HEK293 (cell line): Measurements from ENCODE around the gene RSKR.

Experiments used
- CTCF ChIA-PET: fragments of 350-600 bp; formaldehyde crosslinking; extraction: SDS; loops from one replicate; lab custom pipeline; 2021; ENCODE audit warnings: antibody characterized with exemption; lab: Yijun Ruan, JAX
- POLR2A ChIA-PET: fragments of 300-600 bp; formaldehyde crosslinking; extraction: SDS; loops from one replicate; lab custom pipeline; 2020; ENCODE audit warnings: antibody characterized with exemption, inconsistent platforms; lab: Yijun Ruan, JAX
- H3K27ac ChIP-seq: fragments of 200-500 bp; sonication (Bioruptor generic); 2 replicates; pipeline ENCODE4 v1.5.1; 2014; ENCODE audit warnings: low read depth, low read length, control low read depth, inconsistent platforms; ENCODE audit errors: extremely low read depth
- H3K36me3 ChIP-seq, 2 experiments: fragments of 200-500 bp in 1 of 2; sonication (Bioruptor generic) in 1 of 2; 1 replicate in 1 of 2; 2 replicates in 1 of 2; pipeline ENCODE4 v1.5.1; 2014 to 2017; ENCODE audit warnings: inconsistent platforms in 2 of 2, low read length in 2 of 2; ENCODE audit not compliant: control insufficient read depth in 2 of 2, insufficient read depth in 1 of 2
- H3K4me1 ChIP-seq: fragments of 200-500 bp; sonication (Bioruptor generic); 2 replicates; pipeline ENCODE4 v1.5.1; 2014; ENCODE audit warnings: mild to moderate bottlenecking, low read length, inconsistent platforms; ENCODE audit not compliant: control insufficient read depth, insufficient read depth
- H3K4me3 ChIP-seq: 2 replicates; pipeline ENCODE4 v1.5.1; 2011; ENCODE audit warnings: low read depth, mild to moderate bottlenecking, control low read depth, low read length, moderate library complexity
- H3K9me3 ChIP-seq: fragments of 200-500 bp; sonication (Bioruptor generic); 2 replicates; pipeline ENCODE4 v1.5.1; 2014; ENCODE audit warnings: low read depth, low read length, inconsistent platforms; ENCODE audit not compliant: control insufficient read depth, insufficient read depth
- BCL11B ChIP-seq: fragments of 450-650 bp; formaldehyde crosslinking; IDR thresholded peaks from 2 replicates; pipeline ENCODE4 v1.5.1; 2016; ENCODE audit warnings: low read depth, missing biosample characterization, missing genetic modification characterization
- GLIS2 ChIP-seq: fragments of 450-650 bp; formaldehyde crosslinking; IDR thresholded peaks from 2 replicates; pipeline ENCODE4 v1.5.1; 2016; ENCODE audit warnings: missing biosample characterization, missing genetic modification characterization
- PRDM4 ChIP-seq: fragments of 450-650 bp; formaldehyde crosslinking; IDR thresholded peaks from 2 replicates; pipeline ENCODE4 v1.5.1; 2017; ENCODE audit warnings: missing biosample characterization, missing genetic modification characterization
- SCRT2 ChIP-seq: fragments of 450-650 bp; formaldehyde crosslinking; IDR thresholded peaks from 2 replicates; pipeline ENCODE4 v1.5.1; 2016; ENCODE audit warnings: missing biosample characterization, missing genetic modification characterization
- SP2 ChIP-seq: fragments of 450-650 bp; formaldehyde crosslinking; IDR thresholded peaks from 2 replicates; pipeline ENCODE4 v1.5.1; 2016; ENCODE audit warnings: missing biosample characterization, missing genetic modification characterization
- SP7 ChIP-seq: fragments of 450-650 bp; formaldehyde crosslinking; IDR thresholded peaks from 2 replicates; pipeline ENCODE4 v1.5.1; 2016; ENCODE audit warnings: missing biosample characterization, missing genetic modification characterization
- WT1 ChIP-seq: fragments of 450-650 bp; formaldehyde crosslinking; IDR thresholded peaks from 2 replicates; pipeline ENCODE4 v1.5.1; 2016; ENCODE audit warnings: missing biosample characterization, missing genetic modification characterization
- ZBTB20 ChIP-seq: fragments of 450-650 bp; formaldehyde crosslinking; IDR thresholded peaks from 2 replicates; pipeline ENCODE4 v1.5.1; 2016; ENCODE audit warnings: missing biosample characterization, missing genetic modification characterization
- ZBTB48 ChIP-seq: fragments of 450-650 bp; formaldehyde crosslinking; IDR thresholded peaks from 2 replicates; pipeline ENCODE4 v1.5.1; 2016; ENCODE audit warnings: missing biosample characterization, missing genetic modification characterization
- ZEB2 ChIP-seq: fragments of 450-650 bp; formaldehyde crosslinking; IDR thresholded peaks from 2 replicates; pipeline ENCODE4 v1.5.1; 2016; ENCODE audit warnings: missing biosample characterization, missing genetic modification characterization
- ZNF138 ChIP-seq: fragments of 450-650 bp; formaldehyde crosslinking; IDR thresholded peaks from 2 replicates; pipeline ENCODE4 v1.5.1; 2016; ENCODE audit warnings: missing biosample characterization, missing genetic modification characterization, borderline replicate concordance
- ZNF155 ChIP-seq: fragments of 450-650 bp; formaldehyde crosslinking; IDR thresholded peaks from 2 replicates; pipeline ENCODE4 v1.5.1; 2016; ENCODE audit warnings: missing biosample characterization, missing genetic modification characterization
- ZNF24 ChIP-seq: fragments of 450-650 bp; formaldehyde crosslinking; IDR thresholded peaks from 2 replicates; pipeline ENCODE4 v1.5.1; 2016; ENCODE audit warnings: missing biosample characterization, missing genetic modification characterization
- ZNF266 ChIP-seq: fragments of 450-650 bp; formaldehyde crosslinking; IDR thresholded peaks from 2 replicates; pipeline ENCODE4 v1.5.1; 2016; ENCODE audit warnings: missing biosample characterization, missing genetic modification characterization, low read depth
- ZNF274 ChIP-seq, 2 experiments: fragments of 200-500 bp in 1 of 2; fragments of 450-650 bp in 1 of 2; sonication (Bioruptor generic) in 1 of 2; formaldehyde crosslinking in 1 of 2; IDR thresholded peaks; 2 replicates each; pipeline versions ENCODE4 v1.5.1 to v1.6.1; 2014 to 2016; ENCODE audit warnings: borderline replicate concordance in 1 of 2, inconsistent platforms in 1 of 2, low read length in 1 of 2, missing biosample characterization in 1 of 2, missing genetic modification characterization in 1 of 2
- ZNF510 ChIP-seq: fragments of 450-650 bp; formaldehyde crosslinking; IDR thresholded peaks from 2 replicates; pipeline ENCODE4 v1.5.1; 2018; ENCODE audit warnings: mild to moderate bottlenecking, missing genetic modification characterization, missing biosample characterization; ENCODE audit not compliant: insufficient replicate concordance
- ZNF555 ChIP-seq: fragments of 450-650 bp; formaldehyde crosslinking; conservative IDR thresholded peaks from 2 replicates; pipeline ENCODE4 v1.5.1; 2017; ENCODE audit warnings: missing biosample characterization, mild to moderate bottlenecking, missing genetic modification characterization, inconsistent platforms
- ZNF561 ChIP-seq: fragments of 450-650 bp; IDR thresholded peaks from 2 replicates; pipeline ENCODE4 v1.5.1; 2018; ENCODE audit warnings: missing biosample characterization, missing genetic modification characterization, borderline replicate concordance
- ZNF580 ChIP-seq: fragments of 450-650 bp; formaldehyde crosslinking; IDR thresholded peaks from 2 replicates; pipeline ENCODE4 v1.5.1; 2016; ENCODE audit warnings: missing biosample characterization, missing genetic modification characterization
- ZNF600 ChIP-seq: fragments of 450-650 bp; formaldehyde crosslinking; IDR thresholded peaks from 2 replicates; pipeline ENCODE4 v1.5.1; 2016; ENCODE audit warnings: missing biosample characterization, missing genetic modification characterization
- ZNF623 ChIP-seq: fragments of 450-650 bp; formaldehyde crosslinking; IDR thresholded peaks from 2 replicates; pipeline ENCODE4 v1.5.1; 2016; ENCODE audit warnings: missing biosample characterization, missing genetic modification characterization
- ZNF639 ChIP-seq: fragments of 450-650 bp; formaldehyde crosslinking; IDR thresholded peaks from 2 replicates; pipeline ENCODE4 v1.5.1; 2016; ENCODE audit warnings: missing biosample characterization, missing genetic modification characterization
- ZNF843 ChIP-seq: fragments of 450-650 bp; formaldehyde crosslinking; IDR thresholded peaks from 2 replicates; pipeline ENCODE4 v1.5.1; 2016; ENCODE audit warnings: missing biosample characterization, missing genetic modification characterization
- ZSCAN23 ChIP-seq: fragments of 450-650 bp; formaldehyde crosslinking; IDR thresholded peaks from 2 replicates; pipeline ENCODE4 v1.5.1; 2016; ENCODE audit warnings: missing biosample characterization, missing genetic modification characterization

Gene RSKR

GRCh38 chr17:28646039-28646754, 32.2 kb upstream of the RSKR start:
- H3K27ac ChIP-seq = no peak overlapping the region

GRCh38 chr17:28645576-28645939, 31.6 kb upstream of the RSKR start:
- POLR2A ChIA-PET = interaction anchor here (0.6 to 5.1 kb wide), 18 partner anchors 10 to 310 kb away, joined by 3 to 56 read pairs (median 8); partner anchors contain the start of genes IFT20, NEK8, PIGS and PROCA1
- peak overlapping the region; percentile 70 for H3K4me3 ChIP-seq

More at GRCh38 chr17:28646039-28646754, 32.2 kb upstream of the RSKR start:
- POLR2A ChIA-PET = interaction anchor here (1.0 to 5.1 kb wide), 7 partner anchors 11 to 73 kb away, joined by 3 to 56 read pairs (median 5); partner anchors contain the start of genes PROCA1, RPL23A, SDF2 and SUPT6H
- Histone ChIP-seq H3K4me1 (peaks cover 5% of the 10 kb centered on the region), H3K9me3 (no peaks in the 10 kb centered on the region), H3K36me3 (peaks cover 34 to 47% of the 10 kb centered on the region in 2 experiments), H3K4me3 (no peak overlapping the region)
- CTCF ChIA-PET = interaction anchor here (0.6 to 3.6 kb wide), 22 partner anchors 8 to 307 kb away, joined by 3 to 42 read pairs (median 5); partner anchors contain the start of genes RPL23A, SDF2, SUPT6H and TLCD1
- TF ChIP-seq ZNF155 (tag by site-specific recombination) (no peak), SCRT2 (tag by site-specific recombination) (0 out of 2 replicates have a peak, but pooled peaks have one; percentile 30)

GRCh38 chr17:28644787-28645575, 31.0 kb upstream of the RSKR start, which contains the start of gene BLTP2:
TSS of gene BLTP2 (minus strand) at chr17:28645158. CDS start at chr17:28645056, 102 bp downstream.
- peaks cover 41 to 52% of the 10 kb centered on the region in 2 experiments for H3K36me3 ChIP-seq
- H3K27ac ChIP-seq = peak within 1 kb of the TSS; percentile 55
- H3K9me3 ChIP-seq = no peaks in the 10 kb centered on the region
- H3K4me1 ChIP-seq = peaks cover 5% of the 10 kb centered on the region
- H3K4me3 ChIP-seq = peak within 1 kb of the TSS; percentile 70
- ChIA-PET POLR2A (interaction anchor here (0.6 to 5.1 kb wide), 27 partner anchors 10 to 310 kb away, joined by 3 to 56 read pairs (median 4); partner anchors contain the start of genes IFT20, NEK8, PIGS and PROCA1), CTCF (interaction anchor here (0.6 to 3.6 kb wide), 25 partner anchors 10 to 310 kb away, joined by 3 to 42 read pairs (median 4); partner anchors contain the start of genes SDF2, SUPT6H and TLCD1)
- TF ChIP-seq ZNF138 (tag by site-specific recombination) (no peak), ZNF843 (tag by site-specific recombination) (0 out of 2 replicates have a peak, but pooled peaks have one; percentile 52), BCL11B (no peak), ZNF623 (tag by site-specific recombination) (no peak), WT1 (tag by site-specific recombination) (no peak), ZSCAN23 (no peak), PRDM4 (tag by site-specific recombination) (no peak), ZNF600 (tag by site-specific recombination) (no peak), ZNF274 (IDR thresholded peaks at IDR 0.05; ENCODE audit: low read length) (no peak), ZNF274 (tag by site-specific recombination; IDR thresholded peaks at IDR 0.05; ENCODE audit: borderline replicate concordance) (no peak), GLIS2 (tag by site-specific recombination) (peak; percentile 72), ZNF555 (no peak), ZNF561 (tag by site-specific recombination) (0 out of 2 replicates have a peak, but pooled peaks have one; percentile 62), ZNF639 (0 out of 2 replicates have a peak, but pooled peaks have one; percentile 35), ZNF580 (peak; percentile 55; the same call in 1 of the 2 replicates), ZBTB20 (peak; percentile 61; the same call in 1 of the 2 replicates), SP7 (tag by site-specific recombination) (peak; percentile 58; the same call in 1 of the 2 replicates), ZBTB48 (tag by site-specific recombination) (peak; percentile 79), ZNF510 (tag by site-specific recombination) (no peak), ZEB2 (peak; percentile 75), ZNF266 (tag by site-specific recombination) (no peak)

More at GRCh38 chr17:28645576-28645939, 31.6 kb upstream of the RSKR start:
- H3K27ac ChIP-seq = peak overlapping the region; percentile 18; the same call in 1 of the 2 replicates
- H3K36me3 ChIP-seq = peaks cover 36 to 48% of the 10 kb centered on the region in 2 experiments
- peaks cover 5% of the 10 kb centered on the region for H3K4me1 ChIP-seq
- CTCF ChIA-PET = interaction anchor here (0.6 to 3.6 kb wide), 18 partner anchors 8 to 307 kb away, joined by 3 to 42 read pairs (median 4); partner anchors contain the start of genes SDF2, SUPT6H and TLCD1
- TF ChIP-seq ZNF24 = 0 out of 2 replicates have a peak, but pooled peaks have one; percentile 6
- no peak for TF ChIP-seq SP2 (tag by site-specific recombination)
- peak; percentile 9; the same call in 1 of the 2 replicates for TF ChIP-seq ZEB2
- TF ChIP-seq, all 188 proteins: peak for 2
- H3K9me3 ChIP-seq = no peaks in the 10 kb centered on the region
